GM12878 (cell line): ENCODE measurements around the gene ATAD5. TPM values are rescaled to one million over a fixed set of nuclear protein-coding genes. Genes with fewer than 3 reads are reported as not detected.

Experiments used
- ATAC-seq: fragments of 200-7000 bp; cut with Tn5 transposase; 3 replicates; pipeline ENCODE4 v1.9.1; 2020; ENCODE audit warnings: mild to moderate bottlenecking, moderate library complexity
- BruUV-seq: library from RNA; stranded (reverse); fragments of 400-500 nt; replicated peaks from 2 replicates; lab custom pipeline; 2021; lab: Mats Ljungman, UMichigan
- CTCF ChIA-PET: fragments of 300-600 bp; sonication (Branson Sonifier 250); formaldehyde crosslinking; extraction: SDS; loops from one replicate; lab custom pipeline; 2021; ENCODE audit warnings: inconsistent platforms; lab: Yijun Ruan, JAX
- POLR2A ChIA-PET: fragments of 350-600 bp; formaldehyde crosslinking; extraction: SDS; loops from one replicate; lab custom pipeline; 2021; ENCODE audit warnings: inconsistent platforms; lab: Charles Lee
- RAD21 ChIA-PET: fragments of 300-600 bp; sonication (Branson Sonifier 250); formaldehyde crosslinking; loops from one replicate; lab custom pipeline; 2023; ENCODE audit warnings: antibody characterized with exemption; ENCODE audit not compliant: unreplicated experiment; lab: Charles Lee
- SMC1A ChIA-PET: fragments of 300-600 bp; sonication (Branson Sonifier 250); formaldehyde crosslinking; loops from one replicate; lab custom pipeline; 2023; ENCODE audit not compliant: unreplicated experiment, uncharacterized antibody; lab: Charles Lee
- DNase-seq: peaks from one replicate; pipeline ENCODE4 v3.0.0-alpha.2; 2011; ENCODE audit warnings: low read depth, low spot score
- FAIRE-seq: peaks from 3 replicates; lab custom pipeline; 2011; peaks lifted over from hg19 to GRCh38; lab: Jason Lieb, UNC
- H2AFZ ChIP-seq: 2 replicates; pipeline ENCODE4 v1.6.0; 2011; ENCODE audit warnings: low read depth, low read length, control low read depth; ENCODE audit not compliant: control insufficient read depth
- H3K27ac ChIP-seq: 2 replicates; pipeline ENCODE4 v1.5.1; 2011; ENCODE audit warnings: control low read depth; ENCODE audit not compliant: control insufficient read depth, insufficient read depth
- H3K27me3 ChIP-seq, 2 experiments: replicated peaks in 1 of 2; 2 replicates each; pipeline versions ENCODE4 v1.6.0 to v1.6.1; 2011; ENCODE audit warnings: low read length in 1 of 2; ENCODE audit not compliant: control insufficient read depth in 2 of 2, insufficient read depth in 2 of 2
- H3K36me3 ChIP-seq, 2 experiments: 2 replicates each; pipeline ENCODE4 v1.5.1; 2011; ENCODE audit warnings: low read length in 1 of 2; ENCODE audit not compliant: control insufficient read depth in 2 of 2, insufficient read depth in 2 of 2
- H3K4me1 ChIP-seq: 2 replicates; pipeline ENCODE4 v1.6.1; 2011; ENCODE audit warnings: mild to moderate bottlenecking, low read length, moderate library complexity, mixed read lengths; ENCODE audit not compliant: control insufficient read depth, insufficient read depth
- H3K4me2 ChIP-seq: 2 replicates; pipeline ENCODE4 v1.6.0; 2011; ENCODE audit warnings: control low read depth; ENCODE audit not compliant: control insufficient read depth, insufficient read depth
- H3K4me3 ChIP-seq: fragments of 200-600 bp; sonication (generic); 2 replicates; pipeline ENCODE4 v1.5.1; 2016
- H3K79me2 ChIP-seq: 2 replicates; pipeline ENCODE4 v1.6.0; 2011; ENCODE audit warnings: low read length; ENCODE audit not compliant: control insufficient read depth, insufficient read depth
- H3K9ac ChIP-seq: 2 replicates; pipeline ENCODE4 v1.8.0; 2011; ENCODE audit warnings: low read length, control low read depth, mixed read lengths; ENCODE audit not compliant: control insufficient read depth, insufficient read depth
- H3K9me3 ChIP-seq: replicated peaks from 3 replicates; pipeline ENCODE4 v1.5.1; 2011; ENCODE audit warnings: mild to moderate bottlenecking, low read length; ENCODE audit not compliant: control insufficient read depth, insufficient read depth
- H4K20me1 ChIP-seq: 2 replicates; pipeline ENCODE4 v1.6.0; 2011; ENCODE audit not compliant: control insufficient read depth, insufficient read depth
- EP300 ChIP-seq, 2 experiments: fragments of 150-350 bp in 1 of 2; IDR thresholded peaks; 2 replicates each; pipeline ENCODE4 v1.6.1; 2011 to 2012; ENCODE audit warnings: low read depth in 2 of 2, low read length in 2 of 2, borderline replicate concordance in 1 of 2, improper control_type of control experiment in 1 of 2, inconsistent platforms in 1 of 2; ENCODE audit not compliant: control insufficient read depth in 1 of 2
- IKZF2 ChIP-seq, 2 experiments: fragments of 450-650 bp; IDR thresholded peaks; 2 replicates each; pipeline ENCODE4 v1.6.1; 2017; ENCODE audit warnings: mild to moderate bottlenecking in 2 of 2, moderate library complexity in 2 of 2
- JUNB ChIP-seq: IDR thresholded peaks from 2 replicates; pipeline ENCODE4 v1.6.1; 2016; ENCODE audit warnings: antibody characterized with exemption, mild to moderate bottlenecking
- LARP7 ChIP-seq: fragments of 450-650 bp; IDR thresholded peaks from 2 replicates; pipeline ENCODE4 v1.6.1; 2017; ENCODE audit warnings: mild to moderate bottlenecking
- MEF2B ChIP-seq: fragments of 450-650 bp; IDR thresholded peaks from 2 replicates; pipeline ENCODE4 v1.6.1; 2018; ENCODE audit warnings: mild to moderate bottlenecking, moderate library complexity; ENCODE audit not compliant: partially characterized antibody, poor library complexity, severe bottlenecking
- MYB ChIP-seq: fragments of 150-350 bp; IDR thresholded peaks from 2 replicates; pipeline ENCODE4 v1.6.1; 2014; ENCODE audit warnings: mild to moderate bottlenecking, low read depth, low read length, borderline replicate concordance
- NFIC ChIP-seq: IDR thresholded peaks from 2 replicates; pipeline ENCODE4 v1.6.1; 2012; ENCODE audit warnings: low read depth, mild to moderate bottlenecking, inconsistent platforms, low read length, moderate library complexity
- NR2C2 ChIP-seq: IDR thresholded peaks from 2 replicates; pipeline ENCODE4 v1.6.1; 2011; ENCODE audit warnings: borderline replicate concordance, low read depth; ENCODE audit not compliant: control insufficient read depth, insufficient read length
- SKIL ChIP-seq: fragments of 450-650 bp; IDR thresholded peaks from 2 replicates; pipeline ENCODE4 v1.6.1; 2017; ENCODE audit warnings: mild to moderate bottlenecking, low read depth, inconsistent platforms; ENCODE audit not compliant: poor library complexity, severe bottlenecking
- SREBF1 ChIP-seq: IDR thresholded peaks from 2 replicates; pipeline ENCODE4 v1.6.1; 2012; ENCODE audit warnings: mild to moderate bottlenecking, low read length
- WGBS: methylation state at CpG from one replicate; pipeline ENCODE4 v1.1.6; 2016; ENCODE audit warnings: low lambda C conversion rate; ENCODE audit not compliant: insufficient replicate concordance, insufficient coverage; ENCODE audit errors: missing lambda C conversion rate; 5-methylcytosine and 5-hydroxymethylcytosine counted together
- in situ Hi-C: fragments of 300-500 bp; cut with MboI; formaldehyde crosslinking; loops from 9 replicates; pipeline ENCODE4 v1.14.3; 2018; ENCODE audit warnings: mixed read lengths
- intact Hi-C: fragments of 100-400 bp; cut with micrococcal nuclease; formaldehyde crosslinking; loops from one replicate; pipeline ENCODE4 v1.14.2; 2022; ENCODE audit not compliant: unreplicated experiment
- polyA plus RNA-seq, 11 experiments: library from polyadenylated mRNA; depleted of rRNA in 4 of 11; unstranded in 6 of 11; stranded (reverse) in 5 of 11; fragments of >200 nt; fragmentation: Nextera tagmentation in 4 of 11; fragmentation: Illumina TruSeq in 1 of 11; extraction: Ambion mirVana in 4 of 11; extraction: Trizol in 1 of 11; gene quantifications; 1 replicate in 1 of 11; 2 replicates in 10 of 11; pipeline versions ENCODE4 v1.2.1 to v1.2.3, GENCODE V29; 2011 to 2016; ENCODE audit warnings: inconsistent platforms in 2 of 11, missing spikeins in 2 of 11, low read depth in 1 of 11
- total RNA-seq, 4 experiments: library from RNA; depleted of rRNA in 3 of 4; stranded (reverse); fragments of >200 nt in 3 of 4; fragmentation: Illumina TruSeq in 1 of 4; extraction: Trizol in 1 of 4; gene quantifications; 2 replicates each; pipeline versions ENCODE4 v1.2.1 to v1.2.3, GENCODE V29; 2013 to 2021

ATAD5 gene
- total and polyA plus RNA-seq, 10 of the 15 experiments (the other 5 are each of a cell fraction or from before 2014, with no cell fraction given), result 3.8 to 19.7 (median 13.2) TPM

DNA sequence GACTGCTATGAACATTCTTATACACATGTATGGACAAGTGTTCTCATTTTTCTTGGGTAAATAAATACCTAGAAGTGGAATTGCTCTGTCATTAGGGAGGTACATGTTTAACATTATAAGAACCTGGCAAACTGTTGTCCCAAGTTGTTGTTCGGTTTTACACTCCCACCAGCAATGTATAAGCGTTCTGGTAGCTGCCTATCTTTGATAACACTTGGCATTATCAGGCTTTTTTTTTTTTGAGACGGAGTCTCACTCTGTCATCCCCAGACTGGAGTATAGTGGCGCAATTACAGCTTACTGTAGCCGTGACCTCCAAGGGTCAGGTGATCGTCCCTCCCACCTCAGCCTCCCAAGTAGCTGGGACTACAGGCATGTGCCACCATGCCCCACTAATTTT lies 16.3 kb downstream of the ATAD5 start:
- H3K79me2 ChIP-seq, result no peaks in the 10 kb centered on the region
- ChIA-PET POLR2A (no interaction called here), SMC1A (no interaction called here), CTCF (no interaction called here), RAD21 (no interaction called here)
- no peaks in the 10 kb centered on the region for H3K27me3 ChIP-seq
- in situ Hi-C loops, result no loop called here
- H3K9me3 ChIP-seq, result no peaks in the 10 kb centered on the region
- intact Hi-C loops, result no loop called here
- BruUV-seq, result no TSS peak
- WGBS, result 88% methylated on average over 6 of the region's 6 CpGs
- H3K27ac ChIP-seq, result no peak overlapping the region
- no peak overlapping the region for H3K9ac ChIP-seq
- H3K4me3 ChIP-seq, result no peak overlapping the region
- no peak for TF ChIP-seq MEF2B
- TF ChIP-seq LARP7, result no peak
- TF ChIP-seq IKZF2 (IDR thresholded peaks at IDR 0.05), result no peak
- no peak for TF ChIP-seq JUNB
- TF ChIP-seq SKIL, result no peak
- no peak for TF ChIP-seq NR2C2
- no peak for TF ChIP-seq MYB
- no peak for TF ChIP-seq SREBF1
- TF ChIP-seq EP300 (IDR thresholded peaks at IDR 0.05; ENCODE audit: borderline replicate concordance in 1 of 2, control insufficient read depth in 1 of 2, low read depth in 2 of 2, low read length in 2 of 2), result no peak
- no peak for TF ChIP-seq NFIC
- ATAC-seq (no peak), DNase-seq (no peak), FAIRE-seq (no peak)
- no peak overlapping the region for H2AFZ ChIP-seq
- H3K4me1 ChIP-seq, result no peaks in the 10 kb centered on the region
- peaks cover 2 to 11% of the 10 kb centered on the region in 2 experiments; a peak in 3 of 4 replicates for H3K36me3 ChIP-seq
- H3K4me2 ChIP-seq, result no peak overlapping the region
- H4K20me1 ChIP-seq, result no peaks in the 10 kb centered on the region
